H9 (cell line): ENCODE results near the gene LATS2. TPM values are rescaled to one million over a fixed set of nuclear protein-coding genes. Genes with fewer than 3 reads are reported as not detected.
A peak's percentile ranks its signal among the peaks of the same experiment; 100 is the strongest.

Experiments used
- DNase-seq: peaks from one replicate; pipeline ENCODE4 v3.0.0-alpha.2; 2017
- H2AFZ ChIP-seq: one replicate; pipeline ENCODE4 v1.6.1; 2013; ENCODE audit warnings: mild to moderate bottlenecking, low read length, control low read depth, moderate library complexity
- H2AK5ac ChIP-seq: 2 replicates; pipeline ENCODE4 v1.6.1; 2013; ENCODE audit warnings: low read length, control low read depth, mixed read lengths; ENCODE audit not compliant: insufficient read length
- H2BK120ac ChIP-seq: one replicate; pipeline ENCODE4 v1.6.1; 2013; ENCODE audit warnings: low read depth, mild to moderate bottlenecking, low read length, control low read depth, inconsistent platforms; ENCODE audit not compliant: poor library complexity, severe bottlenecking
- H2BK12ac ChIP-seq: 2 replicates; pipeline ENCODE4 v1.6.1; 2013; ENCODE audit warnings: low read length, control low read depth, mixed read lengths, low read depth; ENCODE audit not compliant: insufficient read length
- H2BK15ac ChIP-seq: 2 replicates; pipeline ENCODE4 v1.6.1; 2013; ENCODE audit warnings: low read depth, low read length, control low read depth
- H2BK20ac ChIP-seq: one replicate; pipeline ENCODE4 v1.6.1; 2013; ENCODE audit warnings: low read depth, mild to moderate bottlenecking, low read length, control low read depth, inconsistent platforms; ENCODE audit not compliant: poor library complexity, severe bottlenecking
- H2BK5ac ChIP-seq: 2 replicates; pipeline ENCODE4 v1.6.1; 2013; ENCODE audit warnings: low read length, control low read depth, mixed read lengths; ENCODE audit not compliant: insufficient read length
- H3K14ac ChIP-seq: 2 replicates; pipeline ENCODE4 v1.6.1; 2013; ENCODE audit warnings: low read length, control low read depth; ENCODE audit not compliant: insufficient read depth
- H3K18ac ChIP-seq: 2 replicates; pipeline ENCODE4 v1.6.1; 2013; ENCODE audit warnings: low read depth, mild to moderate bottlenecking, mixed read lengths, low read length, control low read depth; ENCODE audit not compliant: insufficient read length
- H3K23ac ChIP-seq: 2 replicates; pipeline ENCODE4 v1.6.1; 2013; ENCODE audit warnings: low read length, control low read depth, mixed read lengths, low read depth; ENCODE audit not compliant: insufficient read length
- H3K23me2 ChIP-seq: 2 replicates; pipeline ENCODE4 v1.6.1; 2013; ENCODE audit warnings: low read depth, mild to moderate bottlenecking, mixed read lengths, low read length, control low read depth; ENCODE audit not compliant: insufficient read length, poor library complexity, severe bottlenecking
- H3K27ac ChIP-seq: 2 replicates; pipeline ENCODE4 v1.5.1; 2013; ENCODE audit warnings: low read length, control low read depth, mixed read lengths, low read depth; ENCODE audit not compliant: insufficient read length
- H3K27me3 ChIP-seq: 2 replicates; pipeline ENCODE4 v1.6.1; 2013; ENCODE audit warnings: low read length, control low read depth, inconsistent platforms; ENCODE audit not compliant: insufficient read depth
- H3K4ac ChIP-seq: 2 replicates; pipeline ENCODE4 v1.6.1; 2013; ENCODE audit warnings: low read depth, mild to moderate bottlenecking, control low read depth, inconsistent platforms, low read length, moderate library complexity
- H3K4me1 ChIP-seq: 2 replicates; pipeline ENCODE4 v1.6.1; 2013; ENCODE audit warnings: low read length, control low read depth, inconsistent platforms; ENCODE audit not compliant: insufficient read depth
- H3K4me2 ChIP-seq: 2 replicates; pipeline ENCODE4 v1.6.1; 2013; ENCODE audit warnings: low read length, control low read depth, mixed read lengths; ENCODE audit not compliant: insufficient read length, insufficient read depth
- H3K56ac ChIP-seq: 2 replicates; pipeline ENCODE4 v1.6.1; 2013; ENCODE audit warnings: low read depth, mild to moderate bottlenecking, mixed read lengths, low read length, control low read depth; ENCODE audit not compliant: insufficient read length
- H3K79me1 ChIP-seq: 2 replicates; pipeline ENCODE4 v1.6.1; 2013; ENCODE audit warnings: low read depth, mild to moderate bottlenecking, moderate library complexity, low read length, control low read depth, inconsistent platforms; ENCODE audit not compliant: insufficient read depth, poor library complexity, severe bottlenecking
- H3K79me2 ChIP-seq: 2 replicates; pipeline ENCODE4 v1.6.1; 2013; ENCODE audit warnings: low read length, control low read depth, inconsistent platforms; ENCODE audit not compliant: insufficient read depth
- H3K9ac ChIP-seq: 2 replicates; pipeline ENCODE4 v1.6.1; 2013; ENCODE audit warnings: low read length, control low read depth, mixed read lengths; ENCODE audit not compliant: insufficient read length; ENCODE audit errors: extremely low read depth
- H3K9me3 ChIP-seq: one replicate; pipeline ENCODE4 v1.6.1; 2013; ENCODE audit warnings: low read depth, low read length, inconsistent platforms; ENCODE audit not compliant: control insufficient read depth
- H3T11ph ChIP-seq: one replicate; pipeline ENCODE4 v1.6.1; 2013; ENCODE audit warnings: mild to moderate bottlenecking, low read length, control low read depth, inconsistent platforms
- H4K20me1 ChIP-seq: one replicate; pipeline ENCODE4 v1.6.1; 2013; ENCODE audit not compliant: control insufficient read depth, insufficient read length, insufficient read depth
- H4K5ac ChIP-seq: 2 replicates; pipeline ENCODE4 v1.6.1; 2013; ENCODE audit warnings: low read depth, mild to moderate bottlenecking, mixed read lengths, low read length, control low read depth; ENCODE audit not compliant: insufficient read length
- H4K8ac ChIP-seq: replicated peaks from 2 replicates; pipeline ENCODE4 v1.6.1; 2013; ENCODE audit warnings: low read length, control low read depth, mixed read lengths, low read depth; ENCODE audit not compliant: insufficient read length
- H4K91ac ChIP-seq: 2 replicates; pipeline ENCODE4 v1.6.1; 2013; ENCODE audit warnings: low read depth, mild to moderate bottlenecking, moderate library complexity, mixed read lengths, low read length, control low read depth; ENCODE audit not compliant: insufficient read length
- H3K27ac Mint-ChIP-seq, 3 experiments: 2 replicates in 2 of 3; 3 replicates in 1 of 3; pipeline ENCODE4 v1.8.0; 2020 to 2021; ENCODE audit warnings: mixed read lengths in 3 of 3, mild to moderate bottlenecking in 1 of 3, moderate library complexity in 1 of 3
- H3K27me3 Mint-ChIP-seq: 2 replicates; pipeline ENCODE4 v1.8.0; 2021; ENCODE audit warnings: low read depth, mild to moderate bottlenecking, moderate library complexity, mixed read lengths
- H3K36me3 Mint-ChIP-seq, 3 experiments: 2 replicates in 2 of 3; 3 replicates in 1 of 3; pipeline ENCODE4 v1.8.0; 2020 to 2021; ENCODE audit warnings: low read depth in 3 of 3, mixed read lengths in 3 of 3; ENCODE audit not compliant: insufficient read depth in 1 of 3
- H3K4me1 Mint-ChIP-seq, 2 experiments: 2 replicates each; pipeline ENCODE4 v1.8.0; 2020; ENCODE audit warnings: mixed read lengths in 2 of 2
- H3K4me3 Mint-ChIP-seq, 2 experiments: 2 replicates in 1 of 2; 3 replicates in 1 of 2; pipeline ENCODE4 v1.8.0; 2020 to 2021; ENCODE audit warnings: mild to moderate bottlenecking in 2 of 2, mixed read lengths in 2 of 2, moderate library complexity in 1 of 2
- H3K9me3 Mint-ChIP-seq, 2 experiments: 2 replicates in 1 of 2; 3 replicates in 1 of 2; pipeline ENCODE4 v1.8.0; 2020; ENCODE audit warnings: mild to moderate bottlenecking in 2 of 2, mixed read lengths in 2 of 2, moderate library complexity in 1 of 2
- WGBS: extraction: QIAGEN DNeasy Blood & Tissue Kit; methylation state at CpG from one replicate; pipeline ENCODE4 v1.1.7; 2013; ENCODE audit warnings: missing lambda C conversion rate, low lambda C conversion rate, mixed read lengths; ENCODE audit not compliant: insufficient read length; ENCODE audit errors: extremely low coverage; 5-methylcytosine and 5-hydroxymethylcytosine counted together
- total RNA-seq: library from RNA; stranded (reverse); gene quantifications from 2 replicates; pipeline ENCODE4 v1.2.1, GENCODE V29; 2021
- TF ChIP-seq, protein P1 (sequence below): fragments of 200-600 bp; sonication (generic); conservative IDR thresholded peaks from 3 replicates; pipeline ENCODE4 v1.8.0; 2021; ENCODE audit warnings: antibody characterized with exemption, mild to moderate bottlenecking

The LATS2 gene
- total RNA-seq, 1 experiment from 2014 or later: 20.0 TPM

DNA sequence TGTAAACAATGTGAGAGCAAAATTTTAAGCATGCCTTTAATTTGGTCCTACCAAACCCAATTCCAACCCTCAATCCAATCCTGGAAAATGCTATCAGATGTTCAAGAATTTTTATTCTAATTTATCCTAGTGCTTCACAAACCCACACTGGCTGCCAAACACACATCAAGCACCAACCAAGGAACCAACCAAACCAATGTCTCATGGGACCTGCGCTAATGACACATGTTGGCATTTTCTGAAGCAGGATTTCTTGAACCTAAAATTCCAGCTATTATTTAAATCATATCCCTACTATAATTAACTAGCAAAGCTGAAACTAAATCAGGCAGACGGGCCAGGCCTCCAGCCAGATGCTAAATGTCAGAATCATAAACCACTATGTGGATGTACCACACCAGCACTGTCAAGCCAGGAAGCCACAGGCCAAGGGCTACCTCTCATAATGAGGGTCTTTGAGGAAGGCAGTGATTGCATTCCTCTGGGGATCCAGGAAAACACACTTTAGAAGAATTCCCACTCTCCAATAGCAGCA is 5.8 kb downstream of the LATS2 start:
- Histone ChIP-seq H2BK20ac (no peak overlapping the region), H2BK15ac (no peak overlapping the region), H2BK120ac (no peak overlapping the region), H3K4me2 (no peak overlapping the region), H2AK5ac (no peak overlapping the region), H2AFZ (no peak overlapping the region), H3K9ac (no peak overlapping the region), H3K4ac (no peak overlapping the region), H3K23ac (no peak overlapping the region), H3K79me1 (peaks cover 8% of the 10 kb centered on the region), H4K20me1 (no peaks in the 10 kb centered on the region), H3T11ph (no peak overlapping the region), H4K91ac (no peak overlapping the region), H3K18ac (no peak overlapping the region), H2BK5ac (no peak overlapping the region), H4K5ac (no peak overlapping the region), H3K14ac (no peak overlapping the region), H3K79me2 (peaks cover 54% of the 10 kb centered on the region; the same call in 1 of the 2 replicates), H3K4me1 (peaks cover 4% of the 10 kb centered on the region; the same call in 1 of the 2 replicates), H3K27ac (no peak overlapping the region), H3K9me3 (no peaks in the 10 kb centered on the region), H3K27me3 (no peaks in the 10 kb centered on the region), H2BK12ac (peak overlapping the region; percentile 45), H3K56ac (no peak overlapping the region), H4K8ac (no peak overlapping the region), H3K23me2 (peaks cover 3% of the 10 kb centered on the region)
- TF ChIP-seq, protein P1, sequence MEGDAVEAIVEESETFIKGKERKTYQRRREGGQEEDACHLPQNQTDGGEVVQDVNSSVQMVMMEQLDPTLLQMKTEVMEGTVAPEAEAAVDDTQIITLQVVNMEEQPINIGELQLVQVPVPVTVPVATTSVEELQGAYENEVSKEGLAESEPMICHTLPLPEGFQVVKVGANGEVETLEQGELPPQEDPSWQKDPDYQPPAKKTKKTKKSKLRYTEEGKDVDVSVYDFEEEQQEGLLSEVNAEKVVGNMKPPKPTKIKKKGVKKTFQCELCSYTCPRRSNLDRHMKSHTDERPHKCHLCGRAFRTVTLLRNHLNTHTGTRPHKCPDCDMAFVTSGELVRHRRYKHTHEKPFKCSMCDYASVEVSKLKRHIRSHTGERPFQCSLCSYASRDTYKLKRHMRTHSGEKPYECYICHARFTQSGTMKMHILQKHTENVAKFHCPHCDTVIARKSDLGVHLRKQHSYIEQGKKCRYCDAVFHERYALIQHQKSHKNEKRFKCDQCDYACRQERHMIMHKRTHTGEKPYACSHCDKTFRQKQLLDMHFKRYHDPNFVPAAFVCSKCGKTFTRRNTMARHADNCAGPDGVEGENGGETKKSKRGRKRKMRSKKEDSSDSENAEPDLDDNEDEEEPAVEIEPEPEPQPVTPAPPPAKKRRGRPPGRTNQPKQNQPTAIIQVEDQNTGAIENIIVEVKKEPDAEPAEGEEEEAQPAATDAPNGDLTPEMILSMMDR: no peak
- Mint-ChIP-seq H3K4me3 (no peak overlapping the region), H3K27me3 (no peaks in the 10 kb centered on the region), H3K4me1 (peaks cover 51 to 60% of the 10 kb centered on the region in 2 experiments), H3K9me3 (no peaks in the 10 kb centered on the region; a peak in 1 of 5 replicates), H3K36me3 (peaks cover 3 to 30% (median 21%) of the 10 kb centered on the region in 3 experiments; a peak in 5 of 7 replicates), H3K27ac (0 out of 7 replicates have a peak overlapping the region, but pooled peaks of 2 of the 3 experiments have one; percentile 11 to 68)
- no CpG with 5 or more reads among the region's 2 CpGs for WGBS
- no peak for DNase-seq
